PC-9 (cell line): Measurements from ENCODE around the gene RPTOR. TPM values are rescaled to one million over a fixed set of nuclear protein-coding genes. Genes with fewer than 3 reads are reported as not detected.
A peak's percentile ranks its signal among the peaks of the same experiment; 100 is the strongest.

Experiments used
- BruUV-seq: library from RNA; stranded (reverse); fragments of 400-500 nt; replicated peaks from 2 replicates; lab custom pipeline; 2021; lab: Mats Ljungman, UMichigan
- CTCF ChIA-PET: fragments of 300-600 bp; sonication (Branson Sonifier 250); formaldehyde crosslinking; loops from one replicate; lab custom pipeline; 2022; ENCODE audit warnings: antibody characterized with exemption; lab: Charles Lee
- POLR2A ChIA-PET: fragments of 300-600 bp; sonication (Branson Sonifier 250); formaldehyde crosslinking; loops from one replicate; lab custom pipeline; 2022; ENCODE audit warnings: antibody characterized with exemption; ENCODE audit not compliant: unreplicated experiment; lab: Charles Lee
- DNase-seq, 2 experiments: peaks; one replicate each; pipeline versions ENCODE4 v3.0.0 to v3.0.0-alpha.2; 2015 to 2022; ENCODE audit warnings: mixed read lengths in 1 of 2
- H2AFZ ChIP-seq: fragments of 200-600 bp; sonication (generic); 2 replicates; pipeline ENCODE4 v1.8.1; 2017; ENCODE audit warnings: antibody characterized with exemption
- H3F3A ChIP-seq: fragments of 200-600 bp; sonication (generic); 2 replicates; pipeline ENCODE4 v1.8.1; 2017; ENCODE audit warnings: antibody characterized with exemption, mild to moderate bottlenecking, low read depth; ENCODE audit not compliant: insufficient read depth
- H3K27ac ChIP-seq: fragments of 200-600 bp; sonication (generic); 2 replicates; pipeline ENCODE4 v1.6.1; 2016; ENCODE audit warnings: mixed run types
- H3K27me3 ChIP-seq: fragments of 200-600 bp; sonication (generic); 2 replicates; pipeline ENCODE4 v1.6.1; 2016; ENCODE audit warnings: low read depth, mixed run types; ENCODE audit not compliant: insufficient read depth
- H3K36me3 ChIP-seq: fragments of 200-600 bp; sonication (generic); 2 replicates; pipeline ENCODE4 v1.6.1; 2016; ENCODE audit warnings: low read depth, mixed run types
- H3K4me1 ChIP-seq: fragments of 200-600 bp; sonication (generic); replicated peaks from 2 replicates; pipeline ENCODE4 v1.6.1; 2016; ENCODE audit warnings: mixed run types; ENCODE audit not compliant: insufficient read depth
- H3K4me2 ChIP-seq: fragments of 200-600 bp; sonication (generic); 2 replicates; pipeline ENCODE4 v1.6.1; 2017; ENCODE audit warnings: mixed run types
- H3K4me3 ChIP-seq: fragments of 200-600 bp; sonication (generic); 2 replicates; pipeline ENCODE4 v1.6.1; 2016; ENCODE audit warnings: mixed run types
- H3K79me2 ChIP-seq: fragments of 200-600 bp; sonication (generic); 2 replicates; pipeline ENCODE4 v1.6.1; 2017; ENCODE audit warnings: low read depth, mixed run types
- H3K9me2 ChIP-seq: fragments of 200-600 bp; sonication (generic); 2 replicates; pipeline ENCODE4 v1.8.1; 2017; ENCODE audit warnings: mild to moderate bottlenecking; ENCODE audit not compliant: insufficient read depth
- H3K9me3 ChIP-seq: fragments of 200-600 bp; sonication (generic); 2 replicates; pipeline ENCODE4 v1.8.1; 2016; ENCODE audit warnings: low read depth; ENCODE audit not compliant: insufficient read depth
- H4K20me1 ChIP-seq: fragments of 200-600 bp; sonication (generic); 2 replicates; pipeline ENCODE4 v1.8.1; 2017; ENCODE audit not compliant: insufficient read depth
- CTCF ChIP-seq: fragments of 200-600 bp; sonication (generic); conservative IDR thresholded peaks from 2 replicates; pipeline ENCODE4 v1.6.1; 2017; ENCODE audit warnings: mixed run types, antibody characterized with exemption, mild to moderate bottlenecking, moderate library complexity
- EZH2 ChIP-seq: fragments of 200-600 bp; sonication (generic); IDR thresholded peaks from 2 replicates; pipeline ENCODE4 v1.8.0; 2017; ENCODE audit warnings: antibody characterized with exemption, low read depth
- intact Hi-C: fragments of 100-400 bp; cut with micrococcal nuclease; formaldehyde crosslinking; loops from one replicate; pipeline ENCODE4 v1.10.0; 2022; ENCODE audit not compliant: unreplicated experiment
- total RNA-seq: library from RNA; stranded (reverse); gene quantifications from 2 replicates; pipeline ENCODE4 v1.2.3, GENCODE V29; 2021

The RPTOR gene
- total RNA-seq, 1 experiment from 2014 or later = 50.8 TPM

- intact Hi-C loops = no loop called here
- TF ChIP-seq CTCF = peak; percentile 61
- TF ChIP-seq EZH2 = no peak
- H3K4me3 ChIP-seq = no peak overlapping the region
- no peaks in the 10 kb centered on the region for H3F3A ChIP-seq
- H3K27me3 ChIP-seq = no peaks in the 10 kb centered on the region
- H3K27ac ChIP-seq = no peak overlapping the region
- CTCF ChIA-PET = no interaction called here
- H3K79me2 ChIP-seq = no peaks in the 10 kb centered on the region
- no TSS peak for BruUV-seq
- POLR2A ChIA-PET = no interaction called here
- DNase-seq = peak in 1 of 2 experiments; percentile 23
- H3K4me1 ChIP-seq = no peaks in the 10 kb centered on the region
- no peaks in the 10 kb centered on the region for H3K9me3 ChIP-seq
- H3K4me2 ChIP-seq = no peak overlapping the region
- H3K36me3 ChIP-seq = no peaks in the 10 kb centered on the region
- H2AFZ ChIP-seq = no peak overlapping the region
- no peaks in the 10 kb centered on the region for H3K9me2 ChIP-seq
- no peaks in the 10 kb centered on the region for H4K20me1 ChIP-seq
These were observed 355.0 kb downstream of the RPTOR start for GRCh38 chr17:80899402-80900268.

GRCh38 chr17:80901319-80901718, 356.7 kb downstream of the RPTOR start:
- ChIA-PET CTCF (no interaction called here), POLR2A (no interaction called here)
- intact Hi-C loops = no loop called here
- Histone ChIP-seq H3K4me2 (no peak overlapping the region), H3K27ac (no peak overlapping the region), H3K36me3 (no peaks in the 10 kb centered on the region), H4K20me1 (no peaks in the 10 kb centered on the region), H3K9me3 (no peaks in the 10 kb centered on the region), H3F3A (no peaks in the 10 kb centered on the region), H3K4me1 (no peaks in the 10 kb centered on the region), H3K9me2 (no peaks in the 10 kb centered on the region), H3K27me3 (no peaks in the 10 kb centered on the region), H3K79me2 (no peaks in the 10 kb centered on the region), H2AFZ (no peak overlapping the region), H3K4me3 (no peak overlapping the region)
- DNase-seq = no peak
- TF ChIP-seq CTCF (no peak), EZH2 (no peak)
- no TSS peak for BruUV-seq

- POLR2A ChIA-PET = no interaction called here
- H3K4me1 ChIP-seq = no peaks in the 10 kb centered on the region
- H2AFZ ChIP-seq = no peak overlapping the region
- no peak overlapping the region for H3K4me2 ChIP-seq
- no peak for TF ChIP-seq EZH2
- TF ChIP-seq CTCF = no peak
- no peaks in the 10 kb centered on the region for H4K20me1 ChIP-seq
- no peaks in the 10 kb centered on the region for H3K79me2 ChIP-seq
- intact Hi-C loops = no loop called here
- DNase-seq = no peak
- no peaks in the 10 kb centered on the region for H3K9me3 ChIP-seq
- H3K4me3 ChIP-seq = no peak overlapping the region
- no peak overlapping the region for H3K27ac ChIP-seq
- no peaks in the 10 kb centered on the region for H3F3A ChIP-seq
- CTCF ChIA-PET = no interaction called here
- no peaks in the 10 kb centered on the region for H3K27me3 ChIP-seq
- H3K9me2 ChIP-seq = no peaks in the 10 kb centered on the region
- BruUV-seq = no TSS peak
- no peaks in the 10 kb centered on the region for H3K36me3 ChIP-seq
These were observed 357.7 kb downstream of the RPTOR start for GRCh38 chr17:80902197-80902962.
